GM12875 (cell line): ENCODE data around the gene KRTDAP.

ENCODE experiments used
- H3K4me3 ChIP-seq: one replicate; pipeline ENCODE4 v1.5.1; 2011; ENCODE audit warnings: low read depth, low read length, control low read depth
- CTCF ChIP-seq: IDR thresholded peaks from 2 replicates; pipeline ENCODE4 v1.5.1; 2011; ENCODE audit warnings: low read depth, mild to moderate bottlenecking, control low read depth, inconsistent platforms, low read length, moderate library complexity, borderline replicate concordance; ENCODE audit not compliant: insufficient read depth

KRTDAP gene

GRCh38 chr19:35459414-35460082, 30.7 kb downstream of the KRTDAP start:
- no peak for TF ChIP-seq CTCF
- H3K4me3 ChIP-seq: no peak overlapping the region

- no peak for TF ChIP-seq CTCF
- no peak overlapping the region for H3K4me3 ChIP-seq
Observed at GRCh38 chr19:35458731-35459391, 31.4 kb downstream of the KRTDAP start.

GRCh38 chr19:35458192-35458591, 32.1 kb downstream of the KRTDAP start:
- no peak for TF ChIP-seq CTCF
- no peak overlapping the region for H3K4me3 ChIP-seq

- TF ChIP-seq CTCF: no peak
- no peak overlapping the region for H3K4me3 ChIP-seq
Observed at GRCh38 chr19:35457173-35457572, 33.1 kb downstream of the KRTDAP start.

GRCh38 chr19:35455616-35456201, 34.6 kb downstream of the KRTDAP start:
- TF ChIP-seq CTCF: no peak
- H3K4me3 ChIP-seq: no peak overlapping the region

- H3K4me3 ChIP-seq: no peak overlapping the region
- no peak for TF ChIP-seq CTCF
Observed at GRCh38 chr19:35454663-35455062, 35.6 kb downstream of the KRTDAP start.
